H9 (cell line): ENCODE measurements around the gene TAF3. TPM values are rescaled to one million over a fixed set of nuclear protein-coding genes. Genes with fewer than 3 reads are reported as not detected.

ENCODE experiments used
- DNase-seq: peaks from one replicate; pipeline ENCODE4 v3.0.0-alpha.2; 2017
- H2AFZ ChIP-seq: one replicate; pipeline ENCODE4 v1.6.1; 2013; ENCODE audit warnings: mild to moderate bottlenecking, low read length, control low read depth, moderate library complexity
- H2AK5ac ChIP-seq: 2 replicates; pipeline ENCODE4 v1.6.1; 2013; ENCODE audit warnings: low read length, control low read depth, mixed read lengths; ENCODE audit not compliant: insufficient read length
- H2BK120ac ChIP-seq: one replicate; pipeline ENCODE4 v1.6.1; 2013; ENCODE audit warnings: low read depth, mild to moderate bottlenecking, low read length, control low read depth, inconsistent platforms; ENCODE audit not compliant: poor library complexity, severe bottlenecking
- H2BK12ac ChIP-seq: 2 replicates; pipeline ENCODE4 v1.6.1; 2013; ENCODE audit warnings: low read length, control low read depth, mixed read lengths, low read depth; ENCODE audit not compliant: insufficient read length
- H2BK15ac ChIP-seq: 2 replicates; pipeline ENCODE4 v1.6.1; 2013; ENCODE audit warnings: low read depth, low read length, control low read depth
- H2BK20ac ChIP-seq: one replicate; pipeline ENCODE4 v1.6.1; 2013; ENCODE audit warnings: low read depth, mild to moderate bottlenecking, low read length, control low read depth, inconsistent platforms; ENCODE audit not compliant: poor library complexity, severe bottlenecking
- H2BK5ac ChIP-seq: 2 replicates; pipeline ENCODE4 v1.6.1; 2013; ENCODE audit warnings: low read length, control low read depth, mixed read lengths; ENCODE audit not compliant: insufficient read length
- H3K14ac ChIP-seq: 2 replicates; pipeline ENCODE4 v1.6.1; 2013; ENCODE audit warnings: low read length, control low read depth; ENCODE audit not compliant: insufficient read depth
- H3K18ac ChIP-seq: 2 replicates; pipeline ENCODE4 v1.6.1; 2013; ENCODE audit warnings: low read depth, mild to moderate bottlenecking, mixed read lengths, low read length, control low read depth; ENCODE audit not compliant: insufficient read length
- H3K23ac ChIP-seq: 2 replicates; pipeline ENCODE4 v1.6.1; 2013; ENCODE audit warnings: low read length, control low read depth, mixed read lengths, low read depth; ENCODE audit not compliant: insufficient read length
- H3K23me2 ChIP-seq: 2 replicates; pipeline ENCODE4 v1.6.1; 2013; ENCODE audit warnings: low read depth, mild to moderate bottlenecking, mixed read lengths, low read length, control low read depth; ENCODE audit not compliant: insufficient read length, poor library complexity, severe bottlenecking
- H3K27ac ChIP-seq: 2 replicates; pipeline ENCODE4 v1.5.1; 2013; ENCODE audit warnings: low read length, control low read depth, mixed read lengths, low read depth; ENCODE audit not compliant: insufficient read length
- H3K27me3 ChIP-seq: 2 replicates; pipeline ENCODE4 v1.6.1; 2013; ENCODE audit warnings: low read length, control low read depth, inconsistent platforms; ENCODE audit not compliant: insufficient read depth
- H3K4ac ChIP-seq: 2 replicates; pipeline ENCODE4 v1.6.1; 2013; ENCODE audit warnings: low read depth, mild to moderate bottlenecking, control low read depth, inconsistent platforms, low read length, moderate library complexity
- H3K4me1 ChIP-seq: 2 replicates; pipeline ENCODE4 v1.6.1; 2013; ENCODE audit warnings: low read length, control low read depth, inconsistent platforms; ENCODE audit not compliant: insufficient read depth
- H3K4me2 ChIP-seq: 2 replicates; pipeline ENCODE4 v1.6.1; 2013; ENCODE audit warnings: low read length, control low read depth, mixed read lengths; ENCODE audit not compliant: insufficient read length, insufficient read depth
- H3K56ac ChIP-seq: 2 replicates; pipeline ENCODE4 v1.6.1; 2013; ENCODE audit warnings: low read depth, mild to moderate bottlenecking, mixed read lengths, low read length, control low read depth; ENCODE audit not compliant: insufficient read length
- H3K79me1 ChIP-seq: 2 replicates; pipeline ENCODE4 v1.6.1; 2013; ENCODE audit warnings: low read depth, mild to moderate bottlenecking, moderate library complexity, low read length, control low read depth, inconsistent platforms; ENCODE audit not compliant: insufficient read depth, poor library complexity, severe bottlenecking
- H3K79me2 ChIP-seq: 2 replicates; pipeline ENCODE4 v1.6.1; 2013; ENCODE audit warnings: low read length, control low read depth, inconsistent platforms; ENCODE audit not compliant: insufficient read depth
- H3K9ac ChIP-seq: 2 replicates; pipeline ENCODE4 v1.6.1; 2013; ENCODE audit warnings: low read length, control low read depth, mixed read lengths; ENCODE audit not compliant: insufficient read length; ENCODE audit errors: extremely low read depth
- H3K9me3 ChIP-seq: one replicate; pipeline ENCODE4 v1.6.1; 2013; ENCODE audit warnings: low read depth, low read length, inconsistent platforms; ENCODE audit not compliant: control insufficient read depth
- H3T11ph ChIP-seq: one replicate; pipeline ENCODE4 v1.6.1; 2013; ENCODE audit warnings: mild to moderate bottlenecking, low read length, control low read depth, inconsistent platforms
- H4K20me1 ChIP-seq: one replicate; pipeline ENCODE4 v1.6.1; 2013; ENCODE audit not compliant: control insufficient read depth, insufficient read length, insufficient read depth
- H4K5ac ChIP-seq: 2 replicates; pipeline ENCODE4 v1.6.1; 2013; ENCODE audit warnings: low read depth, mild to moderate bottlenecking, mixed read lengths, low read length, control low read depth; ENCODE audit not compliant: insufficient read length
- H4K8ac ChIP-seq: replicated peaks from 2 replicates; pipeline ENCODE4 v1.6.1; 2013; ENCODE audit warnings: low read length, control low read depth, mixed read lengths, low read depth; ENCODE audit not compliant: insufficient read length
- H4K91ac ChIP-seq: 2 replicates; pipeline ENCODE4 v1.6.1; 2013; ENCODE audit warnings: low read depth, mild to moderate bottlenecking, moderate library complexity, mixed read lengths, low read length, control low read depth; ENCODE audit not compliant: insufficient read length
- H3K27ac Mint-ChIP-seq, 3 experiments: 2 replicates in 2 of 3; 3 replicates in 1 of 3; pipeline ENCODE4 v1.8.0; 2020 to 2021; ENCODE audit warnings: mixed read lengths in 3 of 3, mild to moderate bottlenecking in 1 of 3, moderate library complexity in 1 of 3
- H3K27me3 Mint-ChIP-seq: 2 replicates; pipeline ENCODE4 v1.8.0; 2021; ENCODE audit warnings: low read depth, mild to moderate bottlenecking, moderate library complexity, mixed read lengths
- H3K36me3 Mint-ChIP-seq, 3 experiments: 2 replicates in 2 of 3; 3 replicates in 1 of 3; pipeline ENCODE4 v1.8.0; 2020 to 2021; ENCODE audit warnings: low read depth in 3 of 3, mixed read lengths in 3 of 3; ENCODE audit not compliant: insufficient read depth in 1 of 3
- H3K4me1 Mint-ChIP-seq, 2 experiments: 2 replicates each; pipeline ENCODE4 v1.8.0; 2020; ENCODE audit warnings: mixed read lengths in 2 of 2
- H3K4me3 Mint-ChIP-seq, 2 experiments: 2 replicates in 1 of 2; 3 replicates in 1 of 2; pipeline ENCODE4 v1.8.0; 2020 to 2021; ENCODE audit warnings: mild to moderate bottlenecking in 2 of 2, mixed read lengths in 2 of 2, moderate library complexity in 1 of 2
- H3K9me3 Mint-ChIP-seq, 2 experiments: 2 replicates in 1 of 2; 3 replicates in 1 of 2; pipeline ENCODE4 v1.8.0; 2020; ENCODE audit warnings: mild to moderate bottlenecking in 2 of 2, mixed read lengths in 2 of 2, moderate library complexity in 1 of 2
- WGBS: extraction: QIAGEN DNeasy Blood & Tissue Kit; methylation state at CpG from one replicate; pipeline ENCODE4 v1.1.7; 2013; ENCODE audit warnings: missing lambda C conversion rate, low lambda C conversion rate, mixed read lengths; ENCODE audit not compliant: insufficient read length; ENCODE audit errors: extremely low coverage; 5-methylcytosine and 5-hydroxymethylcytosine counted together
- total RNA-seq: library from RNA; stranded (reverse); gene quantifications from 2 replicates; pipeline ENCODE4 v1.2.1, GENCODE V29; 2021
- TF ChIP-seq, protein P1 (sequence below): fragments of 200-600 bp; sonication (generic); conservative IDR thresholded peaks from 3 replicates; pipeline ENCODE4 v1.8.0; 2021; ENCODE audit warnings: antibody characterized with exemption, mild to moderate bottlenecking

TAF3 gene
- total RNA-seq, 1 experiment from 2014 or later, result 10.2 TPM

DNA sequence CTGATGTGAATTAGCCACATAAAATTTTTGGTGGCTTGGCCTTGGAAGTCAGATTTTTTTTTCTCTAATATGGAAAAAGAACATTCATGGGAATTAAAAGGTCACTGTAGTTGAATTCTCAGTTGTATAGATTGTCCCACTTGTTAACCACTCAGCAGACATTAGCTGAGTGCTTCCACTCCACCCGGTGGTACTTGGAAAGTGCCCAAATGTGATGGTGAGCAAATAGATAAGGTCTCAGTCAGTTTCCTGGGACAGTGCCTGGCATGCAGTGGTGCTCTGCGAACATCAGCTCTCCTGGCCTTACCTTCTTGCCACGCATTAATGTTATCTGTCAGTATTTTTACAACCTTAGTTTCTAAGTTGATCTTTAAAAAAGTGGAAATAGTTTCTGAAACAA is 28.9 kb upstream of the TAF3 start:
- H3K79me2 ChIP-seq, result peaks cover 48% of the 10 kb centered on the region
- peaks cover 5% of the 10 kb centered on the region for H3K23me2 ChIP-seq
- Mint-ChIP-seq H3K9me3 (no peaks in the 10 kb centered on the region), H3K36me3 (peaks cover 4 to 19% (median 14%) of the 10 kb centered on the region in 3 experiments; a peak in 5 of 7 replicates), H3K27me3 (no peaks in the 10 kb centered on the region), H3K4me1 (peaks cover 13 to 15% of the 10 kb centered on the region in 2 experiments), H3K4me3 (no peak overlapping the region), H3K27ac (0 out of 7 replicates have a peak overlapping the region, but pooled peaks of 1 of the 3 experiments have one; percentile 27)
- H4K8ac ChIP-seq, result no peak overlapping the region
- no peak overlapping the region for H3T11ph ChIP-seq
- no peak overlapping the region for H2BK5ac ChIP-seq
- TF ChIP-seq, protein P1, sequence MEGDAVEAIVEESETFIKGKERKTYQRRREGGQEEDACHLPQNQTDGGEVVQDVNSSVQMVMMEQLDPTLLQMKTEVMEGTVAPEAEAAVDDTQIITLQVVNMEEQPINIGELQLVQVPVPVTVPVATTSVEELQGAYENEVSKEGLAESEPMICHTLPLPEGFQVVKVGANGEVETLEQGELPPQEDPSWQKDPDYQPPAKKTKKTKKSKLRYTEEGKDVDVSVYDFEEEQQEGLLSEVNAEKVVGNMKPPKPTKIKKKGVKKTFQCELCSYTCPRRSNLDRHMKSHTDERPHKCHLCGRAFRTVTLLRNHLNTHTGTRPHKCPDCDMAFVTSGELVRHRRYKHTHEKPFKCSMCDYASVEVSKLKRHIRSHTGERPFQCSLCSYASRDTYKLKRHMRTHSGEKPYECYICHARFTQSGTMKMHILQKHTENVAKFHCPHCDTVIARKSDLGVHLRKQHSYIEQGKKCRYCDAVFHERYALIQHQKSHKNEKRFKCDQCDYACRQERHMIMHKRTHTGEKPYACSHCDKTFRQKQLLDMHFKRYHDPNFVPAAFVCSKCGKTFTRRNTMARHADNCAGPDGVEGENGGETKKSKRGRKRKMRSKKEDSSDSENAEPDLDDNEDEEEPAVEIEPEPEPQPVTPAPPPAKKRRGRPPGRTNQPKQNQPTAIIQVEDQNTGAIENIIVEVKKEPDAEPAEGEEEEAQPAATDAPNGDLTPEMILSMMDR, result no peak
- H3K14ac ChIP-seq, result no peak overlapping the region
- H4K5ac ChIP-seq, result no peak overlapping the region
- WGBS, result no CpG with 5 or more reads among the region's 3 CpGs
- no peak overlapping the region for H3K56ac ChIP-seq
- H2BK12ac ChIP-seq, result no peak overlapping the region
- H2AK5ac ChIP-seq, result no peak overlapping the region
- peak overlapping the region; percentile 34 for H3K9ac ChIP-seq
- peak overlapping the region; percentile 94 for H3K4me2 ChIP-seq
- no peaks in the 10 kb centered on the region for H3K4me1 ChIP-seq
- no peak for DNase-seq
- no peak overlapping the region for H4K91ac ChIP-seq
- peaks cover 3% of the 10 kb centered on the region for H3K79me1 ChIP-seq
- H3K27ac ChIP-seq, result no peak overlapping the region
- H3K4ac ChIP-seq, result no peak overlapping the region
- H2BK120ac ChIP-seq, result no peak overlapping the region
- no peak overlapping the region for H2AFZ ChIP-seq
- no peaks in the 10 kb centered on the region for H3K27me3 ChIP-seq
- no peak overlapping the region for H2BK15ac ChIP-seq
- H4K20me1 ChIP-seq, result no peaks in the 10 kb centered on the region
- H3K18ac ChIP-seq, result no peak overlapping the region
- no peak overlapping the region for H3K23ac ChIP-seq
- no peaks in the 10 kb centered on the region for H3K9me3 ChIP-seq
- H2BK20ac ChIP-seq, result no peak overlapping the region
